Measurements from ENCODE around the gene MRPL37. TPM values are rescaled to one million over a fixed set of nuclear protein-coding genes. Genes with fewer than 3 reads are reported as not detected.

Gene MRPL37
- polyA plus RNA-seq, 1 donor from 2014 or later = 56.2 TPM

- Mint-ChIP-seq H3K4me1 (peaks cover 0 to 4% (median 3%) of the 10 kb centered on the region in 3 donors), H3K27ac (no peak overlapping the region), H3K9me3 (peaks cover 0 to 3% (median 0%) of the 10 kb centered on the region in 3 donors), H3K27me3 (no peaks in the 10 kb centered on the region), H3K4me3 (no peak overlapping the region), H3K36me3 (peaks cover 6% of the 10 kb centered on the region)
Measured at GRCh38 chr1:54237586-54237985, 37.6 kb downstream of the MRPL37 start.

- H3K4me3 Mint-ChIP-seq = no peak overlapping the region
Measured at GRCh38 chr1:54238353-54239034, 38.5 kb downstream of the MRPL37 start.

DNA sequence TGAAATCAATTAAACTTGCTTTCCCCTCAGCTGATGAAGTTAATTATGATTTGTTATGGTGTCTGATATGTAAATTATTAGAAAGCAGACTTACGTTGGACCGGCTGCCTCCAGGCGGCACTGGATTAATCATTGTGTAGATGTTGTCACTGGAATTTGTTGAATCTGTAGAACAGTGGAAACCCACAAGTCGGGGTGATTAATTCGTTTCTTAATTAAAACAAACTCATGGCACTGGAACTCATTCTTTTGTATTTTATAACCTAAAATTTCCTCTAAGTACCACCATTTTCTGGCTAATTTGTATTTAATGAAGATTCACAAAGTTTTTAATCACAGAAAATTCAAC, 39.0 kb downstream of the MRPL37 start:
- Mint-ChIP-seq H3K27me3 (no peaks in the 10 kb centered on the region), H3K36me3 (peaks cover 9% of the 10 kb centered on the region), H3K27ac (no peak overlapping the region), H3K9me3 (peaks cover 0 to 3% (median 0%) of the 10 kb centered on the region in 3 donors), H3K4me3 (no peak overlapping the region), H3K4me1 (peaks cover 0 to 4% (median 3%) of the 10 kb centered on the region in 3 donors)

More at GRCh38 chr1:54238353-54239034, 38.5 kb downstream of the MRPL37 start:
- H3K9me3 Mint-ChIP-seq = peaks cover 0 to 3% (median 0%) of the 10 kb centered on the region in 3 donors
- H3K27ac Mint-ChIP-seq = peak overlapping the region in 1 of 3 donors; percentile 53
- peaks cover 6% of the 10 kb centered on the region for H3K36me3 Mint-ChIP-seq
- peaks cover 0 to 4% (median 3%) of the 10 kb centered on the region in 3 donors for H3K4me1 Mint-ChIP-seq
- H3K27me3 Mint-ChIP-seq = no peaks in the 10 kb centered on the region

DNA sequence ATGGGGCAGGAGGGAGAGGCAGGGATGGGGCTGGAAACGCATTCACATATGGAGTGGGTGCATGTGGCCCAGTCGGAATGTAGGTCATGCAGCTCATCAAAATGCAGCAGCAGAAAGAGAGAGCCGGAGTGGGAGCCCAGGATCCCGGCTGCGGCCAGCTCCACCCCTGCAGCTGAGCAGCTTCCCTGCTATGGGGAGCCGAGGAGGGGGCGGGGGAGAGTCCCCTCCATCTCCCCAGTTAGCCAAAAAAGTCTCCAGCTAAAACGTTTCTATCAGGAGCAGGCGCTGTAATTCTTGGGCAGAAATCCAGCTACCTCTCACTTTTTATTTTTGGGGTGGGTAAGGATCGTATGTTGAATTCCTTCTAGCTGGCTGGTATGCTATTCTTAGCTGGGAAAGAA, 39.7 kb downstream of the MRPL37 start:
- H3K36me3 Mint-ChIP-seq = peaks cover 10% of the 10 kb centered on the region
- no peaks in the 10 kb centered on the region for H3K27me3 Mint-ChIP-seq
- H3K4me1 Mint-ChIP-seq = peaks cover 0 to 4% (median 3%) of the 10 kb centered on the region in 3 donors
- H3K27ac Mint-ChIP-seq = no peak overlapping the region
- no peak overlapping the region for H3K4me3 Mint-ChIP-seq
- peaks cover 0 to 3% (median 0%) of the 10 kb centered on the region in 3 donors for H3K9me3 Mint-ChIP-seq

DNA sequence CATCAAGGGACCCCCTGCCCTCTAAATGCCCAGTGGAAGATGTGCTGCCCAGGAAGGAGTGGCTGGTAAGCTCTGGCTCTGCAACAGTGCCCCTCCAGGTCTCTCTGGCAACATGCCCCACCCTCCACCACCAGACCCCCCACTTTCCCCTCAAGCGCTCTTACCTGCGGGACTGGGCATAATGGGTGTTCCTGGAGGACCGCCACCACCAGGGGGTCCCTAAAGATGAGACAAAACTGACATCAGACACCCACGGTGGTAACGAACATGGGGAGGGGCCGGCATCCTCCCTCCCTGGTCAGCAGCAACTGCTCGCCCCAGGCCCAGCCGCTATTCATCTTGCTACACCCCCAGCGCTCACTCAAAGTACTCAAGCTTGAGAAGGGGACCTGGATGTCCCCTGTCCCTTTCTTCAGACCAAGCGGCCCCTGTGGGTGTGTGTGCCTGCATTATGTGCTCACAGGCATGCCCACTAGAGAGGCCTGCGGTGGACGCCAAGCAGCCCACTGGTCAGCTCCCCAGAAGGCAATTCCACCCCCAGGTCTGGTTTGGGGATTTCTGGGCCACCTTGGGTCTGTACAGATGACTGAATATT, 40.9 kb downstream of the MRPL37 start:
- no peaks in the 10 kb centered on the region for H3K27me3 Mint-ChIP-seq
- H3K27ac Mint-ChIP-seq = no peak overlapping the region
- H3K36me3 Mint-ChIP-seq = peaks cover 8% of the 10 kb centered on the region
- H3K9me3 Mint-ChIP-seq = no peaks in the 10 kb centered on the region
- no peaks in the 10 kb centered on the region for H3K4me1 Mint-ChIP-seq
- no peak overlapping the region for H3K4me3 Mint-ChIP-seq

- no peaks in the 10 kb centered on the region for H3K4me1 Mint-ChIP-seq
- peaks cover 8% of the 10 kb centered on the region for H3K36me3 Mint-ChIP-seq
- no peak overlapping the region for H3K27ac Mint-ChIP-seq
- no peaks in the 10 kb centered on the region for H3K27me3 Mint-ChIP-seq
- no peaks in the 10 kb centered on the region for H3K9me3 Mint-ChIP-seq
- H3K4me3 Mint-ChIP-seq = no peak overlapping the region
Measured at GRCh38 chr1:54241364-54241763, 41.4 kb downstream of the MRPL37 start.

- H3K4me1 Mint-ChIP-seq = no peaks in the 10 kb centered on the region
- no peaks in the 10 kb centered on the region for H3K27me3 Mint-ChIP-seq
- H3K4me3 Mint-ChIP-seq = no peak overlapping the region
- H3K27ac Mint-ChIP-seq = no peak overlapping the region
- H3K9me3 Mint-ChIP-seq = no peaks in the 10 kb centered on the region
- H3K36me3 Mint-ChIP-seq = peaks cover 5% of the 10 kb centered on the region
Measured at GRCh38 chr1:54243022-54243421, 43.1 kb downstream of the MRPL37 start.

DNA sequence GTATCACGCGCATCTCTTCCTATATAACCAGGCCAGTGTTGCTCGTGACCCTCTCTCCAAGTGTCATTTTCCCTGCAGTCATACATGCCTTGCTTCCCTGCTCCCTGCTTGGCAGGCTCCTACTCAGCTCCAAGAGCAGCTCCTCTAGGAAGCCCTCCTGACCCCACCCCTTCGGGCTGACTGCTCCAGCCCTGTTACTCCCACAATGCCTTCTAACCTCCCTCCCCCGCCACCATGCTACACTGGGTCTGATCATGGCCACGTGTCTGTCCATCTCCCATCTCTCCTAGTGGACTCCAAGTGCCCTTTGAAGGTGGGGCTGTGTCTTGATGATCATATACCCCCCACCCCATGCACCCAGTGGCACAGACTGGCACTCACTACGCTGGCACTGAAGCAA, 44.7 kb downstream of the MRPL37 start:
- no peaks in the 10 kb centered on the region for H3K4me1 Mint-ChIP-seq
- H3K27ac Mint-ChIP-seq = no peak overlapping the region
- H3K9me3 Mint-ChIP-seq = no peaks in the 10 kb centered on the region
- peaks cover 5% of the 10 kb centered on the region for H3K36me3 Mint-ChIP-seq
- no peaks in the 10 kb centered on the region for H3K27me3 Mint-ChIP-seq
- no peak overlapping the region for H3K4me3 Mint-ChIP-seq

DNA sequence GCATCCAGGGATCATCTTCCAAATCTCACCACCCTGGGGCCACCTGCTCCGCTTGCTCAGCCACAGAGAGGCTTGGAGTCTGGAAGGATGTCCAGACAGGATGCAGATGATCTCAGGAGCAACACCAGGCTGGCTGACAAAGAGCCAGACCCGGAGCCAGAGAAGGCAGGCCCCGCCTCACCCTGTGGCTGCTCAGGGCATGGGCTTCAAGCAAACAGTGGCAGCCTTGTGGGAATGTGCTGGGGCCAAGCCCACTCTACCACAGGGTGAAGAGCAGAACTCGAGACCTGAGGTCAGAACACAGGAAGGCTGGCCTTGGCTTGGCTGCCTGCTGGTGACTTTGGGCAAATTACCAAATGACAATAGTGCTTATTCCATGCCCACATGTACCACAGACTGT, 45.5 kb downstream of the MRPL37 start:
- Mint-ChIP-seq H3K27ac (no peak overlapping the region), H3K27me3 (no peaks in the 10 kb centered on the region), H3K4me1 (no peaks in the 10 kb centered on the region), H3K36me3 (peaks cover 5% of the 10 kb centered on the region), H3K4me3 (no peak overlapping the region), H3K9me3 (no peaks in the 10 kb centered on the region)

DNA sequence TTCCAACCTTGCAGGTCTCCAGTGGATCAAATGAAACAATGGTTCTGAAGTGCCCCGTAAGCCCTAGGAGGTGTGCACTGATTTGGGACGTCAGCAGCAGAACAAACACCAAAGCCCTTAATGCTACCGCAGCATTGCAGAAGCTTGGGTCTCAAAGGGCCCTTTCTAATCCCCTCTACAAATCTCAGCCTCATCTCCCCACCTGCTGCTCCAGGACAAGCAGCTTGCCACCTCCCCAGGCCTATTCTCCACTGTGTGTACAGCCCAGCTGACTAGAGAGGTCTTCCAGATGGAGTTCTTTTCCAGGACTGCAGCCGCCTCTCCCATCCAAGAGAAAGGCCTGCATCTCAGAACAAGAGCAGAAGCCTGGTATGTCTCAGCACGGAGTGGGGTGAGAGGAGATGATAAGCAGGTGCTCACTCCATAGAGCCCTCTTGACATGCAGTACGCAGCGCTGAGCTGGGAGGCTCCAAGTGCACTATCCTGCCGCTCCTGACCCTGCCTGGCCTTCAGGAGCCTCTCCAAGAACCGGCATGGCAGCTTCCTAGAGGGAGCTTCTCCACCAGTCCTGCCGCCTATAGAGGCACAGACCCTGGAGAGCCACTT, 46.3 kb downstream of the MRPL37 start:
- Mint-ChIP-seq H3K4me3 (no peak overlapping the region), H3K4me1 (no peaks in the 10 kb centered on the region), H3K27ac (no peak overlapping the region), H3K36me3 (peaks cover 5% of the 10 kb centered on the region), H3K27me3 (no peaks in the 10 kb centered on the region), H3K9me3 (no peaks in the 10 kb centered on the region)

- Mint-ChIP-seq H3K27me3 (no peaks in the 10 kb centered on the region), H3K27ac (no peak overlapping the region), H3K36me3 (peaks cover 8% of the 10 kb centered on the region), H3K4me1 (no peaks in the 10 kb centered on the region), H3K9me3 (no peaks in the 10 kb centered on the region), H3K4me3 (no peak overlapping the region)
Measured at GRCh38 chr1:54247863-54248515, 48.0 kb downstream of the MRPL37 start.

- Mint-ChIP-seq H3K4me1 (no peaks in the 10 kb centered on the region), H3K36me3 (peaks cover 5% of the 10 kb centered on the region), H3K4me3 (no peak overlapping the region), H3K9me3 (no peaks in the 10 kb centered on the region), H3K27ac (no peak overlapping the region), H3K27me3 (no peaks in the 10 kb centered on the region)
Measured at GRCh38 chr1:54248966-54249365, 49.0 kb downstream of the MRPL37 start.

- Mint-ChIP-seq H3K36me3 (peaks cover 3% of the 10 kb centered on the region), H3K27ac (no peak overlapping the region), H3K27me3 (no peaks in the 10 kb centered on the region), H3K9me3 (no peaks in the 10 kb centered on the region), H3K4me1 (no peaks in the 10 kb centered on the region), H3K4me3 (no peak overlapping the region)
Measured at GRCh38 chr1:54249819-54250435, 50.0 kb downstream of the MRPL37 start.

DNA sequence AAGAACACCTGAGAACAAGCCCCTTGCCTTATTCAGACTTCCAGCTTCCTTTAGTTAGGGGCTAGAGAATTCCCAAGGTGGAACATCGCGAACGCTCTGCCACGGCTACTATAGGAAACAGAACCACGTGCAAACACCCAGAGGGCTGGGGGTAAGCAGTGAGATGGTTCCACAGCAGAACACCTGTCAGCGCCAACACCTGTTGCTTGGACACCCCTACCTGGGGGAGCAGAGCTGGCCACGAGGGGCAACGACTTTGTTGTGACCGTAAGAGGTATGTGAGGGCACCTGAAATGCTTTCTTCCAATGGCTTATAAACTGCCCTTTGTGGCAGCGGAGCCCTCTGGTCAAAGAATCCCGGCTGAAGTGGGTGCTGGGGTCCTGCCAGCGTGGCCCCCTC, 50.7 kb downstream of the MRPL37 start:
- Mint-ChIP-seq H3K27ac (peak overlapping the region in 1 of 3 donors; percentile 53), H3K27me3 (no peaks in the 10 kb centered on the region), H3K4me3 (no peak overlapping the region), H3K4me1 (no peaks in the 10 kb centered on the region), H3K36me3 (peaks cover 3% of the 10 kb centered on the region), H3K9me3 (no peaks in the 10 kb centered on the region)

DNA sequence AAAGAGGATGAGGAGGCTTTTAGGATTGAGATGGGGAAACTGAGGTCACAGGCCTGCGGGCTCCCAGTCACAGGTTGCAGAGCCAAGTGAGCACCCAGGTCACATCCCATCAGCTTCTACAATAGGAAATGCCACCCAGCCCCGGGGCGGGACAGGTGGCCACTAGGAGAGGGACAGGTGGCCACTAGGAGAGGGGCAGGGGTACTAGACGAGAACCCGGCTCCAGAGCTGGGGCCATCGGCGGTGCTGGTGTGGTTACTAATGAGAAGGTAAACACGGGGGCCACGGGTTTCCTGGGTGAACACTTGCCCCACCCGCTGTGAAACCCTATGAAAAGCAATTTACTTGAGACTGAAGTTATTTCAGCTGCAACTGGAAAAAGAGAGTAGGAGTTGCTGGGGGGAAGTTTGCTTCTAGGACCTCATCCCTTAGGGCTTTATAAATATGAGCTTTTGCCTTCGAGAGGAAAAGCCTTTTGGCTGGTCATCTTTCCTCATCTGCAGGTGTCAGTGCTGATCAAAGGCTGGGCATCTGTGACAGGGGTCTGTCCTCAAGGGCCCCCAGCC, 52.5 kb downstream of the MRPL37 start:
- Mint-ChIP-seq H3K4me1 (no peaks in the 10 kb centered on the region), H3K9me3 (no peaks in the 10 kb centered on the region), H3K4me3 (no peak overlapping the region), H3K36me3 (peaks cover 5% of the 10 kb centered on the region), H3K27me3 (no peaks in the 10 kb centered on the region), H3K27ac (no peak overlapping the region)
